GM18951 (cell line): ENCODE measurements around the gene TMEM129.

Source experiments
- POLR2A ChIP-seq: IDR thresholded peaks from 4 replicates; pipeline ENCODE4 v1.6.1; 2011; ENCODE audit warnings: mild to moderate bottlenecking; ENCODE audit not compliant: insufficient read length, insufficient read depth; ENCODE audit errors: extremely low read depth
- in situ Hi-C: fragments of 300-500 bp; cut with MboI; formaldehyde crosslinking; loops from one replicate; pipeline ENCODE4 v1.12.0; 2022; ENCODE audit warnings: low sequenced_read_pairs, mixed read lengths, inconsistent platforms; ENCODE audit not compliant: unreplicated experiment

The TMEM129 gene

GRCh38 chr4:1744552-1744951, 23.4 kb upstream of the TMEM129 start:
- in situ Hi-C loops: loop anchor here (5.0 kb wide), 1 partner anchor 73 kb away; no protein-coding TSS in a partner anchor

GRCh38 chr4:1743975-1744374, 22.9 kb upstream of the TMEM129 start:
- TF ChIP-seq POLR2A: no peak
- in situ Hi-C loops: loop anchor here (5.0 kb wide), 1 partner anchor 73 kb away; no protein-coding TSS in a partner anchor

More at GRCh38 chr4:1744552-1744951, 23.4 kb upstream of the TMEM129 start:
- no peak for TF ChIP-seq POLR2A

DNA sequence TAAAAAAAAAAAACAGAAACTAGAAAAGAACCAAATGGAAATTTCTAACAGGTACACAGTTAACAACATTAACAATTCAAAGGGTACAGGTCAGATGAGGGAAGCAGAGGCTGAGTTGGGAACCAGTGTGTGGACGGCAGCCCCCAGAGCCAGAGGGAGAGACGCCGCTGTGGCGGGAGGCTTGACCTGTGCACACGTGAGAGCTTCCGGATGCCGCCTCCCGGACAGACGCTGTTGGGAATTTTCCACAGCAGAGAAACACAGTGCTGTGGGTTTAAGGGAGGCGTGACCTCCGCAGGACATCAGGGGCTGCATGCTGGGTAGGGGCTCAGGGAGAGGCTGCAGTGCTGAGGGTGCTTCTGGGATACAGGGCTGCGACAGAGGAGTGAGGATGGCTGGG, 22.4 kb upstream of the TMEM129 start:
- TF ChIP-seq POLR2A: no peak
- in situ Hi-C loops: loop anchor here (5.0 kb wide), 1 partner anchor 74 kb away; no protein-coding TSS in a partner anchor

- in situ Hi-C loops: loop anchor here (5.0 kb wide), 1 partner anchor 76 kb away; no protein-coding TSS in a partner anchor
These were observed 20.1 kb upstream of the TMEM129 start for GRCh38 chr4:1741208-1741607.

DNA sequence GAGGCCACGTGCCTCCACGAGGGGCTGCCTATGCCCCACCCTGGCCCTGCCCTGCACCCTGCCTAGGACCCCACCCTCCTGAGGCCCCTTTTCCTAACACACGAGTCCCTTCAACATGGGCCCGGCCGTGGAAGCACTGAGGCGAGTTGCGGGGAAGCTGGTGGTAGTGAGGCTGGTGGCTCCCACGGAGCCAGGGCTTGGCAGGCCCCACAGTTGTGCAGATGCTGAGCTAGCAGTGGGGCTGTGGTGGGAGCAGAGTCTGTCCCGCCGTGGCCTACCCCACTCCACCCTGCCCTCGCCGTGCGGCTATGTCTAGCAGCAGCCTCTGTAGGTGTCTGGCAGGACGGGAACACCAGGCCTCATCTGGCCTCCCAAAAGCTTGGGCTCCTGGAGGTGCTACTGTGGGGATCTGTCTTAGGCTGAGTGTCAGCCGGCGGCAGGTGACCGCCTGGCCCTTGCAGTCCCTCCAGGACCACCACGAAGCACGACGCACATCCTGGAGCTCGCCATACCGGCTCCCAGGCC, 19.0 kb upstream of the TMEM129 start:
- no peak for TF ChIP-seq POLR2A
- in situ Hi-C loops: loop anchor here (5.0 kb wide), 1 partner anchor 77 kb away; no protein-coding TSS in a partner anchor

More at GRCh38 chr4:1741208-1741607, 20.1 kb upstream of the TMEM129 start:
- no peak for TF ChIP-seq POLR2A

DNA sequence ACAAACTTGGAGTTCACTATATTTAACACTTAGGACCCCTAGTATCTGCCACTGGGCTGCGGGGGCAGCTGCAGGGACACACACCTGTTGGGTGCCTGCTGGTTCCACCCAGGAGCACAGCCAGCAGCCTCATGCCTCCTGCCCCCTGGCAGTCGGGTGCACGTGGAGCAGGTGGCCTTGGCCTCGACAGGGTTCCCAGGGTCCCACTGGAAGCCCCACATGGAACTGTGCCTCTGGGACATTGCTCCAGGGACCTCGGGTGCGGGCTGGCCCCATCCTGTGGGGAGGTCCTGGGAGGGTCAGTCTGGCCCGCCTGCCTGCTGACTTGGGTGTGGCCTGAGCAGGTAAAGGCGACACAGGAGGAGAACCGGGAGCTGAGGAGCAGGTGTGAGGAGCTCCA, 18.2 kb upstream of the TMEM129 start:
- in situ Hi-C loops: no loop called here
- no peak for TF ChIP-seq POLR2A

GRCh38 chr4:1738410-1738809, 17.3 kb upstream of the TMEM129 start:
- TF ChIP-seq POLR2A: no peak
- in situ Hi-C loops: no loop called here

- no peak for TF ChIP-seq POLR2A
- in situ Hi-C loops: no loop called here
These were observed 16.5 kb upstream of the TMEM129 start for GRCh38 chr4:1737666-1738065.

DNA sequence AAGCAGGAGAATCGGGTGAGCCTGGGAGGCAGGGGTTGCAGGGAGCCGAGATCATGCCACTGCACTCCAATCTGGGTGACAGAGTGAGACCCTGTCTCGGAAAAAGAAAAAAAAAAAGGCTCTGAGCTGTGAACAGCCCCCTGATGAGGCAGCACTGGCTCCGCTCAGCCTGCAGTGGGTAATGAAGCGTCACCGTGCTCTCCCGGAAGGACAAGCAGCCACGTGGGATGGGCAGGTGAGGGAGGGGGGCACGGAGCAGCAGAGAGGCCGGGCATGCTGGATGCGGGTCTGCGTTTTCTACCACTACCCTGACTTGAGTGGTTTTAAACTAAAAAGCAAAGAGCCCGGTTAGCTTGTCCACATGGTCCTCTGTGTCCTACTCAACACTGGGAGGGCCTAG, 15.7 kb upstream of the TMEM129 start:
- in situ Hi-C loops: no loop called here
- no peak for TF ChIP-seq POLR2A

GRCh38 chr4:1735215-1735614, 14.1 kb upstream of the TMEM129 start:
- no peak for TF ChIP-seq POLR2A
- in situ Hi-C loops: no loop called here

- in situ Hi-C loops: no loop called here
- TF ChIP-seq POLR2A: no peak
These were observed 11.8 kb upstream of the TMEM129 start for GRCh38 chr4:1732911-1733310.

GRCh38 chr4:1731180-1731579, 10.1 kb upstream of the TMEM129 start:
- in situ Hi-C loops: no loop called here
- no peak for TF ChIP-seq POLR2A

GRCh38 chr4:1730532-1731135, 9.5 kb upstream of the TMEM129 start:
- in situ Hi-C loops: no loop called here
- no peak for TF ChIP-seq POLR2A

GRCh38 chr4:1728061-1728980, 7.2 kb upstream of the TMEM129 start:
- TF ChIP-seq POLR2A: no peak
- in situ Hi-C loops: no loop called here
